ENCODE results near the gene ZNF33B.
A peak's percentile ranks its signal among the peaks of the same experiment; 100 is the strongest.

ZNF33B gene

DNA sequence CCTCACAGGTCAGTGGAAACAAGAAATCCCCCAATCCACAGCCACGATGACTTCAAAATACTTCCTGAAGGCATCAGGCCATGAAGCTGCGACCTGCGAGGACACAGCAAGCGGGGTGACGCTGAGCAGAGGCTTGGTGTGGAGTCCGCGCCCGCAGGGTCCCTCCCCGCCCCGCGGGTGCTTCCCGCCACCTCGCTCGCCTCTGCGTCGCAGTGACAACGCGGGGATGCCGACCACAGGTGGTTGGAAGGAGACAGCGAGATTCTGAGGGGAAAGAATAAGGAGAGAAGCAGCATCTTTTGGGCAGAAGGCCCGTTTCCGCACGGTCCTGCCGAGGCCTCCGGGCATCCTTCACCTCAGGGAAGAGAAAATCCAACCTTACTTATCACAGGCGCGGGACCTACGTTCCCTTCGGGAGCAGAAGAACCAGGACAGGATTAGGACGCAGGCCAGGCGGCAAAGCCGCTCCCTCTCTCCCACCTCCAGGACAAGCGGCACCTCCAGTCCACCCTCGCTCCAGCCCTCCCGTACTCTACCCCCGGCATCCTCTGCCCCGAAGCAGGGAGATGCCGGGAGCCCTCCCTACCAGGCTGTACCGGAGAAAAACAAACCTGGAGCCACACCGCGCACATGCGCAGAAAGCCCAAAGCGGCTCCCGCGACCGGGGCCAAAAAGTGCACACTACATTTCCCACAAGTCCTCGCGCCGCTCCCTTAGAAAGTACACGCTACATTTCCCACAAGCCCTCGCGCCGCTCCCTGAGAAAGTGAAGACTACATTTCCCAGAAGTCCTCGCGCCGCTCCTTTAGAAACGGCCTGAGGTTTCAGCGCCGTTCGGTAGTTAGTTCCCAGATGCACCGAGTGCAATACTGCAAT, 85.9 kb downstream of the ZNF33B start:
- TF ChIP-seq, protein P1, sequence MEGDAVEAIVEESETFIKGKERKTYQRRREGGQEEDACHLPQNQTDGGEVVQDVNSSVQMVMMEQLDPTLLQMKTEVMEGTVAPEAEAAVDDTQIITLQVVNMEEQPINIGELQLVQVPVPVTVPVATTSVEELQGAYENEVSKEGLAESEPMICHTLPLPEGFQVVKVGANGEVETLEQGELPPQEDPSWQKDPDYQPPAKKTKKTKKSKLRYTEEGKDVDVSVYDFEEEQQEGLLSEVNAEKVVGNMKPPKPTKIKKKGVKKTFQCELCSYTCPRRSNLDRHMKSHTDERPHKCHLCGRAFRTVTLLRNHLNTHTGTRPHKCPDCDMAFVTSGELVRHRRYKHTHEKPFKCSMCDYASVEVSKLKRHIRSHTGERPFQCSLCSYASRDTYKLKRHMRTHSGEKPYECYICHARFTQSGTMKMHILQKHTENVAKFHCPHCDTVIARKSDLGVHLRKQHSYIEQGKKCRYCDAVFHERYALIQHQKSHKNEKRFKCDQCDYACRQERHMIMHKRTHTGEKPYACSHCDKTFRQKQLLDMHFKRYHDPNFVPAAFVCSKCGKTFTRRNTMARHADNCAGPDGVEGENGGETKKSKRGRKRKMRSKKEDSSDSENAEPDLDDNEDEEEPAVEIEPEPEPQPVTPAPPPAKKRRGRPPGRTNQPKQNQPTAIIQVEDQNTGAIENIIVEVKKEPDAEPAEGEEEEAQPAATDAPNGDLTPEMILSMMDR (conservative IDR thresholded peaks at IDR 0.05; ENCODE audit: low read depth, low read length): no peak
- peak; percentile 92 for DNase-seq (ENCODE audit: low read depth)
- H3K4me3 ChIP-seq (ENCODE audit: low read length): peak overlapping the region; percentile 64

DNA sequence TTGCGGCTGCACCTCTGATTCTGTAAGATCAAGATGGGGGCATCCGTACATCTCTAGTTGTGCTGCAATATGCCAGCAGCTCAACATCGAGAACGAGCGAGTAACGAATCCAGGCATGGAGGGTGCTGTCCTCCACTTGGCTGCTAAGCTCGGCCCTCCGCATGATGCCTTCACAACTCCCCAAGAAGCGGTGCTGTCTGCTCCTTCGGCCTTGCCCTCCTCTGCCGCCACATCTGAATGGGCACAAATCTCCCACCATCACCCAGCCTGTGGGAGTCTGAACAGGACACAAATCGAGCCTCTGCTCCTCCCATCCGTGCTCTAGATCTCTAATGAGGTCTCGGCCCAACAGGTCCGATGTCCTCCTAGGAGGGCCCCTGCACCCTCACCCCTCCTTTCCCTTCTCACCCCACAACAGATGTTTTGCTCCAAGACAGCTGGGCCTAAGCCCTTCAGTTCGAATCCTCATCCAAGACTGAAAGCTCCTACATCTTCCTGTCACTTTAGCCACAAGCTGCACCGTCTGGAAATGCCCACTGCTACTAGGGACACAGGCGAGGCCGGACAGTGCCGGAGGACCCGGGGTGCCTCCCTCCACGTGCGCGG, 86.7 kb downstream of the ZNF33B start:
- H3K4me3 ChIP-seq (ENCODE audit: low read length): peak overlapping the region; percentile 64

DNA sequence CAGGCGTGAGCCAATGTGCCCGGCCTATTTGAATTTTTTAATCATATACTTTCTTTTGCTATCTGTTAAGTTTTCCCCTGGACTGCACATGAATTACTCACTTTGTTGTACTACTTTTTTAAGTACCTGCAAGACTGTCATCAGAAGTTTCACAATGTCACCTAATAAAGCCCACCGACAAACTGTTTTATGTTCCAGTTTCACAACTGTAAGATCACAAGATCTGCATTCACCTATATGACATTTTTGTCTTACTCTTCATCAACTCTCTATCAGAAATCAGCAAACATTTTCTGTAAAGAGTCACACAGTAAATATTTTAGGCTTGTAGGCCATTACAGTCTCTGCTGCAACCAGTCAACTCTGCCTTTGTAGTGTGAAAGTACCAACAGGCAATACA, 88.5 kb downstream of the ZNF33B start:
- H3K4me3 ChIP-seq (ENCODE audit: low read length): no peak overlapping the region
- TF ChIP-seq, protein P1 (conservative IDR thresholded peaks at IDR 0.05; ENCODE audit: low read depth, low read length): no peak
- no peak for DNase-seq (ENCODE audit: low read depth)

More for the DNA sequence above, 86.7 kb downstream of the ZNF33B start:
- DNase-seq (ENCODE audit: low read depth): no peak
- TF ChIP-seq, protein P1 (conservative IDR thresholded peaks at IDR 0.05; ENCODE audit: low read depth, low read length): no peak

DNA sequence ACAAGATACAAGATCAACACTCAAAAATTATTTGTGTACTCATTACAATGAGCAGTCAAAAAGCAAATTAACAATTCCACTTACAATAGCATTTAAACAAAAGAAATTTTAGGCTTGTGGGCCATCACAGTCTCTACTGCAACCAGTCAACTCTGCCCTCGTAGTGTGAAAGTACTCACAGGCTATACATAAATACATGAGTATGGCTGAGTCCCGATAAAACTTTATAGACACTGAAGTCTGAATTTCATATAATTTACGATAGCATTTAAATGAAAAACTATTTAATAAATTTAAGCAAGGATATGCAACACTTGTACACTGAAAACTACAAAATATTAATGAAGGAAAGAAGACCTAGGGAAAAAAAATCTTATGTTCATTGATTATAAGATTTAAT, 90.1 kb downstream of the ZNF33B start:
- TF ChIP-seq, protein P1 (conservative IDR thresholded peaks at IDR 0.05; ENCODE audit: low read depth, low read length): no peak
- no peak for DNase-seq (ENCODE audit: low read depth)
- no peak overlapping the region for H3K4me3 ChIP-seq (ENCODE audit: low read length)

DNA sequence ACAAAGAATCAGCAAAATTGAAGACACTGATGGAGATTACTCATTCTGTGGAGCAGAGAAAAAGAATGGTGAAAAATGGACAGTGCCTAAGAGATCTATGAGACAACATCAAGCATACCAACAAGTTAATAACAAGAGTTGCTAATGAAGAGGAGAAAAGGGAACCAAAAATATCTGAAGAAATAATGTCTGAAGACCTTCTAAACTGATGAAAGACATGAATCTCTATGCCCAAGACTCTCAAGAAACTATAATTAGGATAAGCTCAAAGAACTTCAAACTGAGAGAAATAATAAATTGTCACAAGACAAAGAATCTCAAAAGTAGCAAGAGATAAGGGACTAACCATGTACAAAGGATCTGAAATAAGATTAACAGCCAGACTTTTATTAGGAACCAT, 93.4 kb downstream of the ZNF33B start:
- H3K4me3 ChIP-seq (ENCODE audit: low read length): no peak overlapping the region
- TF ChIP-seq, protein P1 (conservative IDR thresholded peaks at IDR 0.05; ENCODE audit: low read depth, low read length): no peak
- no peak for DNase-seq (ENCODE audit: low read depth)

DNA sequence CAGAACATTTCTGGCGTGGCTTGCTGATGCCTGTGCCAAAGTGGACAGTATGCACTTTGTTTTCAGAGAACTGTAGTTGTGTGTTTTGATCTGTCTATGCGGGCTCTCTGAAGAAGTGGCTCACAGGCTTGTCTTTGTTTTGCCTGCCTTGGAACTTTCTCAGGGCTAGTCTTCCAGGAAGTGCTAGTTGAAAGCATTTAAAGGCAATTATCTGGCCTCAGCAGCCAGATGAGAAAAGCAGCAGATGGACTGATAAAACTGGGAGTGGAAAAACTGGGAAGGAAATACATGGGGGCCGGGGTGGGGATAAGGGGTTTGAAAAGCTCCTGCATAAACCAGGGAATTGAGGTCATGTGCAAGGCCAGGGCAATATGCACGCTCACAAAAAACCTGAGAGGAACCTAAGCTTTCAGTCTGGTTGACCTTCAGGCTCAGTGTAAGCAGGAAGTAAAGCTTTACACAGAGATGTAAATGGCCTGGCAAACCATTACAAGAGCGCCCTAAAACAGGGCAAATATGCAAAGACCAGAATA, 94.5 kb downstream of the ZNF33B start:
- DNase-seq (ENCODE audit: low read depth): no peak
- no peak overlapping the region for H3K4me3 ChIP-seq (ENCODE audit: low read length)
- TF ChIP-seq, protein P1 (conservative IDR thresholded peaks at IDR 0.05; ENCODE audit: low read depth, low read length): no peak

Data from retinal pigment epithelial cell (primary cell).